ENCODE results near the gene STXBP1.

Gene STXBP1

DNA sequence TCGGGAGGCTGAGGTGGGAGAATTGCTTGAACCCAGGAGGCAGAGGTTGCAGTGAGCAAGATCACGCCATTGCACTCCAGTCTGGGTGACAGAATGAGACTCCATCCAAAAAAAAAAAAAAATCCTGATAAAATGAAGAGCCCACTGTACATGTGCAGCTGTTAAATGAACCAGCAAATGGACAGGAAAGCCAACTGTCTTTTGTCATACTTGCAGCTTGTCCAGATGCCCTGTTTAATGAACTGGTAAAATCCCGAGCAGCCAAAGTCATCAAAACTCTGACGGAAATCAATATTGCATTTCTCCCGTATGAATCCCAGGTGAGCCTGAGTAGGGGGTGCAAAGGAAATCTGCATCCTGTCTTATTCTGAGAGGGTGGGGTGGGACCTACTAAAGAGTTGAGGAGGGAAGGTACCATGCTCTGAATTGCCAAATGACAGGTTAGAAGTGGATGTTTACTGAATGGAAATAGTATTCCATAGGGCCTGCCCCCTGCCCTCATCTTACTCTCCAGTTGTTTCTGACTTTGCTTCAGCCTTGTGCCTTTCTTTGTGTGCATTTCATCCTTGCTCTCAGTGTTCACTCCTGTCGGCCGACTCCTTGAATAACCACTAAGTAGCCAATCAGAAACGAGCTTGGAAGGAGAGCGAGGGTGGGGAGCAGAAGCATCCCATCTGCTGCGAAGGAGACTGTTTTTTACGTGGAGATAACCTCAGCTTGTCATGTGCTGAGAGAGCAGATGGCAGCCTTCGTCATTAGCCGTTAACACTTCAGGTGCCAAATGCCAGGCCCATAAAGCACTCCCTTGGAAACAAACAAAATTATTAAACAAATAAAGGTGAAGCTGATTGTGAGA lies 49.0 kb downstream of the STXBP1 start:
- no peak for DNase-seq

- no peak for DNase-seq
These were observed 50.5 kb downstream of the STXBP1 start for GRCh38 chr9:127662617-127663016.

GRCh38 chr9:127664324-127664677 lies 52.2 kb downstream of the STXBP1 start:
- no peak for DNase-seq

DNA sequence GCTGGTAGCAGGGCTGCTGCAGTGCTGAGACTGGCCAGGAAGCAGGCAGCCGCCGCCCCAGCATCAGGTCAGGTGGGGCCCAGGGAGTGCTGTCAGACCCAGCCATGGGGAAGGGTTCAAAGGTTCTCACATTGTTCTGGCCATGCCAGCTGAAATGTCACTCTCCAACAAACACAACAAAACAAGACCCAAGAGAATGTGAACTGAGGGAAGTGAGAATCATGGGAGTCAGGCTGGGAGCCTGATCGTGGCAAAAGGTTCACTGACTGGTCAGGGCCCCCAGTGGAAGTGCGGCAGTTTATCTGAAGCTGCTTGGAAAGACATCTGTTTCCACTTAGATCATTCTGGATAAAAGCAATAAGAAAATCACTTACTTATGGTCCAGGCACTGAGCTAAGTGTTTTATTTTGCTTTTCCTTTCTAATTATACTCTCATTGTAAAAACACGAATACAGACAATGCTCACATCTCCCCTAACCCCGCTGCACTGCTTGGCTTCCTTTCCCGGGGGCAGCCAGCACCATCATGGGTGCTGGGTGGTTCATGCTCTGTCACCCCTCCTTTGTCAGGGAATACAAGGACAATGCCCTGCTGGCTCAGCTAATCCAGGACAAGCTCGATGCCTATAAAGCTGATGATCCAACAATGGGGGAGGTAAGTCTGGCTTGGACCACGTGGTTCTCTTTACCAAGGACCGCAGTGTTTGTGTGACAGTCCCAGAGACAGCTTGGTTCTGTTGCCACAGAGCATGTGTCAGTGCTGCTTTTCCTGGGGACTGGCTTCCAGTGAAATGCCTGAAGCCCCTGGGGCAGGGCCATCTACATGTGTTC lies 52.8 kb downstream of the STXBP1 start:
- no peak for DNase-seq

GRCh38 chr9:127667127-127667844 lies 55.2 kb downstream of the STXBP1 start:
- no peak for DNase-seq

GRCh38 chr9:127667906-127668305 lies 55.8 kb downstream of the STXBP1 start:
- DNase-seq: no peak

DNA sequence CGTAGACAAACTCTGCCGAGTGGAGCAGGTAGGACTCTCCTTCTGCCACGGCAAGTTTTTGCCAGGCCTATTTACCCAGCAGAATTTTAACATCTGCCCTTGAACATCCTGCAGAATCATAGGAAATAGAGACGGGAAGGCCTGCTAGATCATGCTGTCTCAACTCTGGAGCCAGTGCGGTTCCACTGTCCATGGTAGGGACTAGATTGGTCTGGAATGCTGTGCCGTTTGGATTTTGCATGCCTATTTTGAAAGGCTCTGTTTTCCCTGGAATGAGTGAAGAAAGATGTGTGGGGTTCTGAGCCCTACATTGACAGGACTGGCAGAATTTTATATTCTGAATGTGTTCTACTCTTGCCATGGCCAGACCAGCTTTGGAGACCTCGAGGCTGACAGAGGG lies 61.2 kb downstream of the STXBP1 start:
- no peak for DNase-seq

DNA sequence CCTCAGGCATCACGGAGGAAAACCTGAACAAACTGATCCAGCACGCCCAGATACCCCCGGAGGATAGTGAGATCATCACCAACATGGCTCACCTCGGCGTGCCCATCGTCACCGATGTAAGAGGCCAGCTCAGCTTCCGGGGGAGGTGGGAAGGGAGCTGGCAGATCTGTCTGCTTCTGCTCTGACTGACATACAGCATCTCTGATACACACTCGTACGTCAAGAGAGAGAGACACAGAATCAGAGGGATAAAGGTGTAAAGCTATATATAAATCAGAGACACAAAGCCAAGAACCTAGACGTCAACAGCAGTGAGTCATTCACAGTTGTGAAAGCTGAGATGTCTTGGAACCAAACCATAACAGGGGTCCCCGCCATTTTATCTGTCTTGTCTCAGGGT lies 64.6 kb downstream of the STXBP1 start:
- no peak for DNase-seq

- DNase-seq: no peak
These were observed 67.4 kb downstream of the STXBP1 start for GRCh38 chr9:127679506-127679905.

- no peak for DNase-seq
These were observed 68.1 kb downstream of the STXBP1 start for GRCh38 chr9:127680226-127680625.

- no peak for DNase-seq
These were observed 68.8 kb downstream of the STXBP1 start for GRCh38 chr9:127680846-127681245.

GRCh38 chr9:127682351-127683136 lies 70.5 kb downstream of the STXBP1 start:
- no peak for DNase-seq

GRCh38 chr9:127683723-127684122 lies 71.6 kb downstream of the STXBP1 start:
- no peak for DNase-seq

GRCh38 chr9:127684576-127684975 lies 72.5 kb downstream of the STXBP1 start:
- DNase-seq: no peak

GRCh38 chr9:127686461-127687393 lies 74.7 kb downstream of the STXBP1 start:
- no peak for DNase-seq

DNA sequence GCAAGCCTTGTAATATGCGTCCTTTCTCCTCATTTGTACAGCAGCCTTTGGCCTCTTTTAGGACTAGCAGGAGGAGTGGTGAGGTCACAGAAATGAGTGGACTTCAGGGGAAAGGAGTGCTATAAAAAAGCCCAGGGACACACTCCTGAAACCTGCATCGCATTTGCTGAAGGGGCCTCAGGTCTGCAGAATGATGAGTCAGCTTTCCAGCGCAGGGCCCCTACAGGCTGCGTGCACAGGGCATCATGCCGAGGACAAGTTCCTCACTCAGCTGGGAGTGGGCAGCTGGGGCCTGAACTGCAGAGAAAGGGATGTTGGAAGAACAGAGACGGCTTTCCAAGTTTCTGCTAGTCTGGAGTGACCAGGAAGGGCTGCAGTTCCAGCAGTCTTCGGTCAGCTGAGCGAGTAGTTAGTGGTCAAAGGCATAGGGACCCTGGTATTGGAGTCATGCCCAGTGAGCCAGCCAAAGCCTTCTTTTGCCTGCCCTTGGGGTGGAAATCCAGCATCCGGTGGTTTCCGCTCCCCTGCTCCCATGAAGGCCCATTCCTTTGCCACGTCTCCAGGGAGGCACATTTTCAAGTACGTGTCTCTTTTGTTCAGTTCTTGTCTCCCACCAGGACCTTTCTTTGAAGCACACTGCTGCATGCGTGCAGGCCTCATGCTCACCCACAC lies 77.4 kb downstream of the STXBP1 start:
- DNase-seq: no peak

GRCh38 chr9:127690735-127691134 lies 78.7 kb downstream of the STXBP1 start:
- no peak for DNase-seq

DNA sequence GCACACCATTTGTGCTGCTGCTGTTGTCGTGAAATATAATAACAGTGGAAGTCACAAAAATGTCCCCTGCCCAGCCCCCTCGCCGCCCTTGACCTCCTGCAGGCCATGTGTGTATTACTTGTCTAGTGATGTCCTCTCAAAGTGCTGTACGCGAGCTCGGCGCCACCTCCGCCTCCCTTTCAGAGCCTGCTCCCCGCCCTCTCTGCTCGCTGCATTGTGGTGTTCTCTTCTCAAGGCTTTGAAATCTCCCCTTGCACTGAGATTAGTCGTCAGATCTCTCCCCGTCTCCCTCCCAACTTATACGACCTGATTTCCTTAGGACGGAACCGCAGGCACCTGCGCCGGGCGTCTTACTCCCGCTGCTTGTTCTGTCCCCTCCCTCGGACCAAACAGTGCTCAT lies 80.0 kb downstream of the STXBP1 start:
- DNase-seq: no peak

DNA sequence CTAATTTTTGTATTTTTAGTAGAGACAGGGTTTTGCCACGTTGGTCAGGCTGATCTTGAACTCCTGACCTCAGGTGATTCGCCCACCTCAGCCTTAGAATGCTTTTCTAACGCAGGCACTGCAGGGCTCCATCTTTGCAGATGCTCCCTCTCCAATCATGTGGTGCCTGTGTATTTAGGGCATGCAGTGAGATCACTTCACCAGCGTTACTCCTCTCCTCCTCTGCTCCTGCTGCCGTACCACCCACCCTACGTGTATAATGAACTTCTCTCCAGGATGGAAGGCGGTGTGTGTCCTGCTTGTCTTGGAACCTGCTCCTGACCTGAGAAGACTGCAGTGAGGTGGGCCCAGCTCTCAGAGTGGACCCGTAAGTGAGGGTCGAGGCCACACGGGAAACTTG lies 81.1 kb downstream of the STXBP1 start:
- no peak for DNase-seq

GRCh38 chr9:127693697-127694096 lies 81.6 kb downstream of the STXBP1 start:
- no peak for DNase-seq
